Osteoblast (primary cell): ENCODE measurements around the gene STAMBP. TPM values are rescaled to one million over a fixed set of nuclear protein-coding genes. Genes with fewer than 3 reads are reported as not detected.

Experiments
- DNase-seq: peaks from one replicate; pipeline ENCODE4 v3.0.0; 2011; ENCODE audit warnings: low spot score, mixed read lengths; ENCODE audit not compliant: insufficient read length; ENCODE audit errors: missing footprints
- H2AFZ ChIP-seq: 2 replicates; pipeline ENCODE4 v1.6.0; 2011; ENCODE audit warnings: mild to moderate bottlenecking, low read length
- H3K27ac ChIP-seq: 2 replicates; pipeline ENCODE4 v1.5.1; 2011; ENCODE audit warnings: mild to moderate bottlenecking, low read depth, low read length, moderate library complexity
- H3K27me3 ChIP-seq: 2 replicates; pipeline ENCODE4 v1.6.0; 2012; ENCODE audit warnings: mild to moderate bottlenecking, control low read depth, inconsistent platforms, low read length, moderate library complexity; ENCODE audit not compliant: insufficient read depth
- H3K36me3 ChIP-seq: 2 replicates; pipeline ENCODE4 v1.5.1; 2011; ENCODE audit warnings: mild to moderate bottlenecking, low read length, control low read depth, moderate library complexity; ENCODE audit not compliant: insufficient read depth
- H3K4me1 ChIP-seq: 2 replicates; pipeline ENCODE4 v1.5.1; 2011; ENCODE audit warnings: mild to moderate bottlenecking, low read length, control low read depth, moderate library complexity; ENCODE audit not compliant: insufficient read depth
- H3K4me2 ChIP-seq: 2 replicates; pipeline ENCODE4 v1.6.0; 2011; ENCODE audit warnings: mild to moderate bottlenecking, low read length; ENCODE audit not compliant: insufficient read depth
- H3K4me3 ChIP-seq: fragments of 200-600 bp; sonication (generic); 3 replicates; pipeline ENCODE4 v1.5.1; 2012; ENCODE audit warnings: mild to moderate bottlenecking, low read length, inconsistent platforms; ENCODE audit not compliant: insufficient read depth
- H3K79me2 ChIP-seq: 2 replicates; pipeline ENCODE4 v1.6.0; 2012; ENCODE audit warnings: mild to moderate bottlenecking, low read length, control low read depth, inconsistent platforms; ENCODE audit not compliant: insufficient read depth
- H3K9me3 ChIP-seq: 2 replicates; pipeline ENCODE4 v1.5.1; 2011; ENCODE audit warnings: low read depth, low read length, control low read depth
- H4K20me1 ChIP-seq: 2 replicates; pipeline ENCODE4 v1.6.0; 2012; ENCODE audit warnings: mild to moderate bottlenecking, low read length, control low read depth; ENCODE audit not compliant: insufficient read depth
- CTCF ChIP-seq: IDR thresholded peaks from 2 replicates; pipeline ENCODE4 v1.5.1; 2011; ENCODE audit warnings: mild to moderate bottlenecking, low read depth, low read length, moderate library complexity; ENCODE audit errors: extremely low read depth
- total RNA-seq: library from RNA; depleted of rRNA; stranded (reverse); fragments of >200 nt; gene quantifications from 2 replicates; pipeline ENCODE4 v1.2.3, GENCODE V29; 2012

The STAMBP gene
- total RNA-seq, 1 donor = 23.2 TPM

GRCh38 chr2:73851274-73851673 lies 22.5 kb downstream of the STAMBP start:
- Histone ChIP-seq H2AFZ (no peak overlapping the region), H3K4me2 (no peak overlapping the region), H4K20me1 (peaks cover 3% of the 10 kb centered on the region), H3K27me3 (no peaks in the 10 kb centered on the region), H3K9me3 (no peaks in the 10 kb centered on the region), H3K27ac (no peak overlapping the region), H3K36me3 (peaks cover 58% of the 10 kb centered on the region), H3K4me1 (peaks cover 5% of the 10 kb centered on the region), H3K79me2 (no peaks in the 10 kb centered on the region), H3K4me3 (no peak overlapping the region)
- TF ChIP-seq CTCF = peak; percentile 14
- DNase-seq = no peak

GRCh38 chr2:73852020-73852419 lies 23.3 kb downstream of the STAMBP start:
- no peak for DNase-seq
- H3K27ac ChIP-seq = no peak overlapping the region

GRCh38 chr2:73855526-73855925 lies 26.8 kb downstream of the STAMBP start:
- Histone ChIP-seq H3K27ac (no peak overlapping the region), H3K79me2 (no peaks in the 10 kb centered on the region)
- DNase-seq = no peak

More at GRCh38 chr2:73852020-73852419, 23.3 kb downstream of the STAMBP start:
- Histone ChIP-seq H3K27me3 (no peaks in the 10 kb centered on the region), H3K4me2 (no peak overlapping the region), H4K20me1 (peaks cover 3% of the 10 kb centered on the region), H3K79me2 (no peaks in the 10 kb centered on the region), H3K9me3 (no peaks in the 10 kb centered on the region), H3K4me1 (peaks cover 10% of the 10 kb centered on the region), H3K4me3 (no peak overlapping the region), H2AFZ (no peak overlapping the region), H3K36me3 (peaks cover 50% of the 10 kb centered on the region)
- no peak for TF ChIP-seq CTCF

GRCh38 chr2:73856214-73856613 lies 27.5 kb downstream of the STAMBP start:
- Histone ChIP-seq H3K27me3 (no peaks in the 10 kb centered on the region), H4K20me1 (peaks cover 7% of the 10 kb centered on the region), H3K9me3 (no peaks in the 10 kb centered on the region), H3K36me3 (peaks cover 43% of the 10 kb centered on the region), H3K4me3 (no peak overlapping the region), H3K27ac (no peak overlapping the region), H3K4me2 (no peak overlapping the region), H3K4me1 (peaks cover 20% of the 10 kb centered on the region), H3K79me2 (no peaks in the 10 kb centered on the region), H2AFZ (no peak overlapping the region)
- no peak for TF ChIP-seq CTCF
- DNase-seq = peak; percentile 81

More at GRCh38 chr2:73855526-73855925, 26.8 kb downstream of the STAMBP start:
- Histone ChIP-seq H3K9me3 (no peaks in the 10 kb centered on the region), H3K27me3 (no peaks in the 10 kb centered on the region), H2AFZ (no peak overlapping the region), H3K36me3 (peaks cover 43% of the 10 kb centered on the region), H4K20me1 (peaks cover 7% of the 10 kb centered on the region), H3K4me1 (peaks cover 20% of the 10 kb centered on the region), H3K4me3 (no peak overlapping the region), H3K4me2 (no peak overlapping the region)
- TF ChIP-seq CTCF = no peak
